Heart left ventricle (tissue), 16 donors: ENCODE measurements around the gene TMEM50A. TPM values are rescaled to one million over a fixed set of nuclear protein-coding genes. Genes with fewer than 3 reads are reported as not detected.
"Not testable (repeated sequence)": the region's sequence is repeated elsewhere in the genome, so short reads cannot be mapped to it uniquely, and the experiment has no call there.

Experiments
- ATAC-seq, 4 donors: fragments of 200-7000 bp; cut with Tn5 transposase; one replicate each; pipeline ENCODE4 v1.9.1; 2020 to 2022; ENCODE audit warnings: moderate library complexity in 4 of 4, mild to moderate bottlenecking in 3 of 4, moderate number of reproducible peaks in 1 of 4
- DNase-seq, 5 donors: peaks; one replicate each; pipeline ENCODE4 v3.0.0-alpha.2; 2020
- H3K27ac ChIP-seq, 12 donors: fragments of 200-600 bp; sonication (generic) in 4 of 12; one replicate each; pipeline versions ENCODE4 v1.5.0 to v1.8.0; 2016 to 2022; ENCODE audit warnings: mild to moderate bottlenecking in 2 of 12
- H3K27me3 ChIP-seq, 9 donors: fragments of 200-600 bp; sonication (generic) in 2 of 9; one replicate each; pipeline versions ENCODE4 v1.5.1 to v1.8.0; 2016 to 2022; ENCODE audit warnings: mild to moderate bottlenecking in 3 of 9
- H3K36me3 ChIP-seq, 9 donors: fragments of 200-600 bp; sonication (generic) in 2 of 9; one replicate each; pipeline versions ENCODE4 v1.5.0 to v1.8.0; 2018 to 2022; ENCODE audit warnings: mild to moderate bottlenecking in 2 of 9
- H3K4me1 ChIP-seq, 12 donors: fragments of 200-600 bp; sonication (generic) in 4 of 12; one replicate each; pipeline versions ENCODE4 v1.5.0 to v1.8.0; 2016 to 2022; ENCODE audit warnings: mild to moderate bottlenecking in 3 of 12
- H3K4me3 ChIP-seq, 12 donors: fragments of 200-600 bp; sonication (generic) in 4 of 12; one replicate each; pipeline versions ENCODE4 v1.5.0 to v1.8.0; 2017 to 2022; ENCODE audit warnings: mild to moderate bottlenecking in 9 of 12, moderate library complexity in 4 of 12
- H3K9me3 ChIP-seq, 12 donors: fragments of 200-600 bp; sonication (generic) in 4 of 12; one replicate each; pipeline versions ENCODE4 v1.5.0 to v1.8.0; 2016 to 2022; ENCODE audit warnings: mild to moderate bottlenecking in 1 of 12
- POLR2A ChIP-seq, 2 donors: fragments of 450-650 bp; IDR thresholded peaks; one replicate each; pipeline ENCODE4 v1.6.1; 2017; ENCODE audit warnings: antibody characterized with exemption in 2 of 2, mild to moderate bottlenecking in 2 of 2, moderate library complexity in 2 of 2
- WGBS, 4 donors: extraction: QIAGEN DNeasy Blood & Tissue Kit in 2 of 4; methylation state at CpG; one replicate each; pipeline versions ENCODE4 v1.1.5 to v1.1.7; 2013 to 2018; 5-methylcytosine and 5-hydroxymethylcytosine counted together
- intact Hi-C, 10 donors: fragments of 100-400 bp; cut with DNase I; formaldehyde crosslinking; loops; one replicate each; pipeline versions ENCODE4 v1.11.1 to v1.14.2; 2022
- polyA plus RNA-seq, 2 donors: library from polyadenylated mRNA; stranded (reverse); fragments of 200-250 nt; gene quantifications; one replicate each; pipeline ENCODE4 v1.2.3, GENCODE V29; 2013
- total RNA-seq, 9 donors: library from RNA; depleted of rRNA in 2 of 9; stranded (reverse); fragments of >200 nt in 2 of 9; fragmentation: NEBNext Ultra II Directional in 3 of 9; extraction: Animal tissue kit (Norgen Biotek cat#: 25700) in 3 of 9; gene quantifications; one replicate each; pipeline versions ENCODE4 v1.1.0 to v1.2.4, GENCODE V29; 2016 to 2023
- TF ChIP-seq, protein P1 (sequence below), 12 donors: fragments of 200-600 bp; sonication (generic) in 4 of 12; IDR thresholded peaks; one replicate each; pipeline versions ENCODE4 v1.5.0 to v1.8.0; 2018 to 2022; ENCODE audit warnings: antibody characterized with exemption in 12 of 12, mild to moderate bottlenecking in 5 of 12
- donor health status: ischemic (EF 13 %, LVEDD 7.1; RV severe dilation, severe dysfunction).
- donor health status: healthy with polysubstance abuse.
- donor health status: DM: no; HTN: yes; CAD: no.
- donor health status: DM: no; HTN: no; CAD: no.
- donor health status: ischemic (EF 25% LVEDD 6.9; RV normal size, moderate dysfunction).
- donor health status: ischemic (EF 25% LVEDD 5.7; RV mildly dilated, moderate dysfunction).
- donor health status: healthy.
- donor health status: DM: yes; HTN: yes; CAD: no.
- donor health status: ischemic (EF 35%, LVEDD 5.7; RV mildly dilated, moderate dysfunction).
- donor health status: nonischemic (EF 11% LVEDD 7.7; RV severe dilation, severe dysfunction).
- donor health status: DM: yes; HTN: yes; CAD: no.
- donor health status: PGD.
- donor health status: ischemic (EF 29% LVEDD 5.4; RV normal size, mild dysfunction).
- donor health status: nonischemic (EF 23%, LVEDD 6.1; RV moderate dilation, normal function).

TMEM50A gene
- total and polyA plus RNA-seq, 11 donors: 53.5 to 112 (median 93.5) TPM

DNA sequence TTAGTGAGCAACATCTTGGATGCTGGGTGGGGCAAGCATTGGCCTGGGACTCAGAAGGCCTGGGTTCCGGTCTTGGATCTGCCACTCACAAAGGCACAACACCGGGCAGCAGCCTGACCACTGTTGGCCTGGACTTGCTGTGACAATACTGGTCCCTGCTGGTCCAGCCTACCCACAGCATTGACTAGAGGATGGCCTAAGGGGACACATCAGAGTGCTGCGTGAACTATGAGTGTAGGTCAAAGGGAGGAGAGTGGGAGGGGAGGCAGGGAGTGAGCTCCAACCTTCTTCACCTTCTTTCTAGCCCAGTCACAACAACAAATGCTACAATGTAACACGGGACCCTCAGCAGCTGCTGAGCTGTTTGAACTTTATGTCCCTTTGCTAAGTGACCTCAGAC is 31.1 kb downstream of the TMEM50A start:
- Histone ChIP-seq H3K4me3 (no peak overlapping the region), H3K36me3 (no peaks in the 10 kb centered on the region), H3K4me1 (no peaks in the 10 kb centered on the region), H3K27ac (no peak overlapping the region), H3K27me3 (no peaks in the 10 kb centered on the region), H3K9me3 (no peaks in the 10 kb centered on the region)
- intact Hi-C loops: no loop called here
- ATAC-seq: peak in 1 of 4 donors; percentile 36
- DNase-seq: no peak
- 88 to 98% (median 90%) methylated on average over 3 to 4 of the region's 4 CpGs for WGBS, 4 donors
- TF ChIP-seq POLR2A (IDR thresholded peaks at IDR 0.05): no peak
- TF ChIP-seq, protein P1, sequence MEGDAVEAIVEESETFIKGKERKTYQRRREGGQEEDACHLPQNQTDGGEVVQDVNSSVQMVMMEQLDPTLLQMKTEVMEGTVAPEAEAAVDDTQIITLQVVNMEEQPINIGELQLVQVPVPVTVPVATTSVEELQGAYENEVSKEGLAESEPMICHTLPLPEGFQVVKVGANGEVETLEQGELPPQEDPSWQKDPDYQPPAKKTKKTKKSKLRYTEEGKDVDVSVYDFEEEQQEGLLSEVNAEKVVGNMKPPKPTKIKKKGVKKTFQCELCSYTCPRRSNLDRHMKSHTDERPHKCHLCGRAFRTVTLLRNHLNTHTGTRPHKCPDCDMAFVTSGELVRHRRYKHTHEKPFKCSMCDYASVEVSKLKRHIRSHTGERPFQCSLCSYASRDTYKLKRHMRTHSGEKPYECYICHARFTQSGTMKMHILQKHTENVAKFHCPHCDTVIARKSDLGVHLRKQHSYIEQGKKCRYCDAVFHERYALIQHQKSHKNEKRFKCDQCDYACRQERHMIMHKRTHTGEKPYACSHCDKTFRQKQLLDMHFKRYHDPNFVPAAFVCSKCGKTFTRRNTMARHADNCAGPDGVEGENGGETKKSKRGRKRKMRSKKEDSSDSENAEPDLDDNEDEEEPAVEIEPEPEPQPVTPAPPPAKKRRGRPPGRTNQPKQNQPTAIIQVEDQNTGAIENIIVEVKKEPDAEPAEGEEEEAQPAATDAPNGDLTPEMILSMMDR (IDR thresholded peaks at IDR 0.05): no peak

DNA sequence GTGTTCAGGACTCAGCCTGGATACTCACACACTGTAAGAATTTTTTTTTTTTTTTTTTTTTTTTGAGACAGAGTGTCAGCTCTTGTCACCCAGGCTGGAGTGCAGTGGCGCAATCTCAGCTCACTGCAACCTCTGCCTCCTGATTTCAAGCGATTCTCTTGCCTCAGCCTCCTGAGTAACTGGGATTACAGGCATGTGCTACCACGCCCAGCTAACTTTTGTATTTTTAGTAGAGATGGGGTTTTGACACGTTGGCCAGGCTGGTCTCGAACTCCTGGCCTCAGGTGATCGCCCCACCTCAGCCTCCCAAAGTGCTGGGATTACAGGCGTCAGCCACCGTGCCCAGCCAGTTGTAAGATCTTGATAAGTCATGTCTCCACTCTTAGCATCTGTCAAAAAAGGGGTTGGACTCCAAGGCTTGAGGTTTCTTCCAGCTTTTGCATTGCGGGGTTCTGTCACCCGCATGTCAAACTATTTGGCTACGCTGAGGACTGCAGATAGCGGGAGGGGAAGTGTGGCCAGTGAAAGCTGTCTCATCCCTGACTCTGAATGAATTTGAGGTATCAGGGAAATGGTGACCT is 31.6 kb downstream of the TMEM50A start:
- ATAC-seq, DNase-seq, H3K9me3 ChIP-seq, intact Hi-C loops, H3K27me3 ChIP-seq, H3K4me1 ChIP-seq, H3K27ac ChIP-seq, H3K4me3 ChIP-seq, H3K36me3 ChIP-seq: not testable (repeated sequence)
- WGBS, 4 donors: 89 to 91% (median 89%) methylated on average over 12 of the region's 12 CpGs

DNA sequence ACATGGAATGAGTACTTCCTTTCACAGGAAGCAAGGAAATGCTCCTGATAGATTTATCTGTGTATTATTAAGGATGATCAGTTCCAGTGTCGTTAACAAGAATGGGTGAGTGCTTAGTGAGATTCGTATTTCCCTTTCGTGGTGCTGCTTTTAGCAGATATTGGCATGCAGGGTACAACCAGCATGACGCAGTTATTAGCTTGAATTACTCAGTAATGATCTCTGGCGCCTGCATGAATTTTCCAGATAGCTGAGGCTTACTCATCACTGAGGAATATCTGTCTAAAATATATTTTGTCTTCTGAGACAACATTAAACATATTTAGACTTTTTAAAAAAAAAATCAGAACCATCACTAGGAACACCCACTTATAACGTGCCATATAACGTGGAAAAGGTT is 33.6 kb downstream of the TMEM50A start:
- intact Hi-C loops, DNase-seq: not testable (repeated sequence)
- WGBS, 4 donors: 62 to 70% (median 68%) methylated on average over 7 of the region's 7 CpGs

DNA sequence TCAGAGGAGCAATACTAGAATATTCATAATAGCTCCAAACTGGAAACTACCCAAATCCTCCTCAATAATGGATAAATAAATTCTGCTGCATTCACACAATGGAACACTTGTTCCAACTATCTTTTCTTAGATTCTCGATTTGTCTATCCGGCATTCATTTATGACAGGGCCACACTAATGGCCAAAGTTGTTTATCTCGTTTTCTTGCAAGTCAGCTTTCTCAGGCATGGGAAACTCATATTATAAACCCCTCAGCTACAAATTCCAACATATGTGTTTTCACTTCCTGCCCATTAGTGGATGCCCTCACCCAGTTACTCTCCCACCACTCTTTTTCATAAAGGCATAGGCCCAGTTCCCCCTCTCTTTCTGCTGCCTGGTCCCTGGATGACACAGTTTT is 40.2 kb downstream of the TMEM50A start:
- H3K36me3 ChIP-seq, DNase-seq, H3K9me3 ChIP-seq, H3K4me3 ChIP-seq, H3K4me1 ChIP-seq, intact Hi-C loops, ATAC-seq, H3K27me3 ChIP-seq, H3K27ac ChIP-seq: not testable (repeated sequence)
- 73 to 83% (median 76%) methylated on average over 3 of the region's 3 CpGs for WGBS, 4 donors

More for the DNA sequence above, 33.6 kb downstream of the TMEM50A start:
- H3K36me3 ChIP-seq, ATAC-seq, H3K4me3 ChIP-seq, H3K27ac ChIP-seq, H3K27me3 ChIP-seq, H3K4me1 ChIP-seq, H3K9me3 ChIP-seq: not testable (repeated sequence)

DNA sequence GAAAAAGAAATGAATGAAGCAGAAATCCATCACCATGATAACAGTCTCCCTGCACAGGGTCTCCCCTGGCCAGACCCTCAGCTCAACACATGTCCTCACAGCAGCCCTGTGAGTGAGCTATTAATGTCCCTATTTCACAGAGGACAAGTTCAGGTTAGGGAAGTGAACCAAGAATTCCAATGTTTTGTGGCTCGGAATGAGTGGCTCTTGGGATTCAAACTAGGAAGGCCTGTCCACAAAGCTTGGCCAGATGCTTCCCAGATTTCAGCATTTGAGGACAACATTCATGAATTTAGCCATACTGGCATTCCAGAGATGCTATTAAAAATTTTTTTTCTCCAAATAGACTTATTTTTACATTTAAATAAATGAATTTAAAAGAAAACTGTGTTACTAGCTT is 44.4 kb downstream of the TMEM50A start:
- DNase-seq, H3K9me3 ChIP-seq, H3K4me1 ChIP-seq, H3K4me3 ChIP-seq, ATAC-seq, H3K27ac ChIP-seq, intact Hi-C loops, H3K36me3 ChIP-seq, H3K27me3 ChIP-seq: not testable (repeated sequence)
- 67 to 86% (median 76%) methylated on average over 1 of the region's 1 CpG for WGBS, 4 donors

DNA sequence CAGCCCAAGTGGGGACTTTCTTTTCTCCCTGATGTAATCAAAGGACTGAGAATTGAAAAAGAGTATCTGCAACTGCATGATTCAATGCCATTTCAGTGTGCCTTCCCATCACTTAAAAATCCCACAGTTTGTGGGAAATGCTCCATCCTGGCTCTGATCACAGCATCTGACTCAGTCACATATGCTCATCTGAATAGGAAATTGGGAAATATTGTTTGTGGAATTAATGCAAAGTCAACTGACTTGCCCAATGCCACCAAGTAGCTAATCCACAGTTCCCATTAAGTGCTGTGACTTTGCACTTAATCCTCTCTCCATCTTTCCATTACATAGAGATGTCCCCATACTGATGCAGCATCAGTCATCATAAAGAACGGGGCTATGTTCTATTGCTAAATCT is 45.0 kb downstream of the TMEM50A start:
- DNase-seq, H3K9me3 ChIP-seq, H3K4me1 ChIP-seq, ATAC-seq, H3K27me3 ChIP-seq, H3K27ac ChIP-seq, H3K36me3 ChIP-seq, H3K4me3 ChIP-seq, intact Hi-C loops: not testable (repeated sequence)
- whole genome bisulfite sequencing, 4 donors: 95 to 100% (median 98%) methylated on average over 1 of the region's 1 CpG

DNA sequence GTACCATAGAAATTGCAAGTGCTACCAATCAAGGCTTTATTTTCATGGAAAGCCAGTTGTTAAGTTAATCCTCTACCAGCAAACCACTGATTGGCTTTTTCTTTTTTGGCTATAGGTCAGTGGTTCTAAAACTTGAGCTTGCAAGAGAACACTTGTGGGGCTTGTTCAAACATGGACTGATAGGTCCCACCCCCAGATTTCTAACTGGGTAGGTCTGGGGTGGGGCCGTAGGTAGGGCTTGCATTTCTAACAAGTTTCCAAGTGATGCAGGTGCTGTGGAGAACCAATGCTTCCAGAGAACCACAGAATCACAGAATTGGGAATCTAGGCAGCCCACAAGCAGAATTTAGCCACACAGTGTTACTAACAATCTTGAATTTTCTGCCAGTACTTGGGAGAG is 45.7 kb downstream of the TMEM50A start:
- intact Hi-C loops, H3K9me3 ChIP-seq, H3K36me3 ChIP-seq, H3K4me3 ChIP-seq, H3K27me3 ChIP-seq, H3K4me1 ChIP-seq, ATAC-seq, DNase-seq, H3K27ac ChIP-seq: not testable (repeated sequence)
- WGBS, 4 donors: no CpG with 5 or more reads among the region's 1 CpG

DNA sequence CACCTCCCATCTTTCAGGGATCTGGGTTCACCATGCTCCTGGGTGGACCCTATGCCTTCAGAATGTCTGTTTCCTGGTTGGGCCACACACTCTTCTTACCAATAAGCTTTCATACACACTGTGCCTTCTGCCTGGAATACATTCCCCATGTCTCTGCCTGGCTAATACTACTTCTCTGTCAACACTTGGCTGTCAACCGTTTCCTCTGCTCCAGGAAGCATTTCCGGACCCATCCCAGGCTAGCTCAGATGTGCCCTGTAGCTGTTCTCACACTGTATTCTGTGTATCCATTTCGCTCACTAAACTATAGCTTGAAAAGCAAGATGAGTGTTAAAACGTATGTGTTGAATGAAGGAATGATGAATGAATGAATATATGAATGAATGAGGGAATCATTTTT is 49.0 kb downstream of the TMEM50A start:
- DNase-seq, H3K4me3 ChIP-seq, H3K27me3 ChIP-seq, H3K9me3 ChIP-seq, H3K27ac ChIP-seq, H3K4me1 ChIP-seq, intact Hi-C loops, H3K36me3 ChIP-seq: not testable (repeated sequence)
- WGBS, 4 donors: 45 to 56% (median 51%) methylated on average over 4 of the region's 4 CpGs
- peak in 1 of 4 donors; percentile 30 for ATAC-seq

DNA sequence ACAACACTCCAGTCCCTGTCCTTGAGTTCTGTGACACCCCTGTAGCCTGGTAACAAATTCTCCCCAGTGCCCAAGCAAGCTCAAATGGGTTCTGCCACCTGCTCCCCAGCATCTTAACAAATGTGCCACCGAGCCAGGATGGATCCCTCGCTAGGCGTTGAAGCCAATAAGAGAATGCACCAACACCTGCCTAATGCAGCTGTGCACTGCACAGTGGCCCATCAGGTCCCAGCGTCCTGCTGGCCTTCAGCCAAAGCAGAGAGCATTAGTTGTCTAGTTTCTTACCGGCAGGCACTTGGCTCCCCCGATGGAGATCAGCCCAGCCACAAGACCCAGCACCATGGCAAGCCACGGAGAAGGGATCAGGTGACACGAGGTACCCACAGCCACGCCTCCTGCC is 50.6 kb downstream of the TMEM50A start:
- H3K36me3 ChIP-seq, H3K4me1 ChIP-seq, H3K27ac ChIP-seq, H3K4me3 ChIP-seq, H3K9me3 ChIP-seq, H3K27me3 ChIP-seq, intact Hi-C loops, DNase-seq, ATAC-seq: not testable (repeated sequence)
- 49 to 100% (median 56%) methylated on average over 3 to 9 of the region's 9 CpGs for WGBS, 4 donors

DNA sequence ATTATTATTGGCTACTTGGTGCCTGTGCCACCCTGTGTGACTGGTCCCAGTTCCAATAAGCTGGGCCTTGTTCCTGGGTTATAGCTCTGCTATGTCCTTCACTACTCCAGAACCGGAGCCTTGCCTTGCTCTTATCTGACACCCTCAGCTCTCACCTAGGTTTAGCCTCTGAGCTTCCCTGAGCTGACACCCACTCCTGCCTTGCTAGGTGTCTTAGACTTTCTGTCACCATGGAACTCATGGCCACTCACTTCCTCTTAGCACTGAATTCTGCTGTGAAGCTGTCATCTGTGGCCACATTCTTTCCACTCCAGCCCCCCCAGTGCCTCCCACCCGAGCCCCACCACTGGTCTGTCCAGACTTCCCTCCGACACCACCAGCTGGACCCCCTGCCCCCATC is 51.6 kb downstream of the TMEM50A start:
- H3K9me3 ChIP-seq, ATAC-seq, intact Hi-C loops, H3K36me3 ChIP-seq, DNase-seq, H3K4me1 ChIP-seq, H3K27ac ChIP-seq, H3K27me3 ChIP-seq, H3K4me3 ChIP-seq: not testable (repeated sequence)
- 71 to 90% (median 76%) methylated on average over 2 to 3 of the region's 3 CpGs for WGBS, 4 donors
